IMR-90 (cell line): ENCODE data around the gene RAPH1. TPM values are rescaled to one million over a fixed set of nuclear protein-coding genes. Genes with fewer than 3 reads are reported as not detected.

Experiments
- ATAC-seq: fragments of 200-7000 bp; cut with Tn5 transposase; 2 replicates; pipeline ENCODE4 v1.9.1; 2020; ENCODE audit warnings: low read depth, mild to moderate bottlenecking, moderate library complexity
- BruUV-seq: library from RNA; stranded (reverse); fragments of 400-500 nt; replicated peaks from 2 replicates; lab custom pipeline; 2021; lab: Mats Ljungman, UMichigan
- CTCF ChIA-PET: fragments of 300-600 bp; formaldehyde crosslinking; extraction: SDS; loops from one replicate; lab custom pipeline; 2021; ENCODE audit warnings: antibody characterized with exemption; lab: Yijun Ruan, JAX
- POLR2A ChIA-PET: fragments of 300-600 bp; sonication (Branson Sonifier 250); formaldehyde crosslinking; loops from one replicate; lab custom pipeline; 2022; ENCODE audit warnings: antibody characterized with exemption; ENCODE audit not compliant: unreplicated experiment; lab: Charles Lee
- DNase-seq: peaks from one replicate; pipeline ENCODE4 v3.0.0; 2013
- H2AFZ ChIP-seq: replicated peaks from 2 replicates; pipeline ENCODE3; 2013; ENCODE audit warnings: low read length, mild to moderate bottlenecking; ENCODE audit not compliant: poor library complexity
- H2AK5ac ChIP-seq: 2 replicates; pipeline ENCODE4 v1.6.1; 2013; ENCODE audit warnings: low read depth, low read length, inconsistent platforms
- H2AK9ac ChIP-seq: replicated peaks from 2 replicates; pipeline ENCODE3; 2013; ENCODE audit warnings: mild to moderate bottlenecking, low read depth, low read length, moderate library complexity; ENCODE audit not compliant: poor library complexity
- H2BK120ac ChIP-seq: 2 replicates; pipeline ENCODE4 v1.6.1; 2013; ENCODE audit warnings: low read depth, low read length, inconsistent platforms
- H2BK15ac ChIP-seq: 3 replicates; pipeline ENCODE4 v1.6.1; 2013; ENCODE audit warnings: low read depth, low read length, inconsistent platforms
- H2BK20ac ChIP-seq: 2 replicates; pipeline ENCODE4 v1.6.1; 2013; ENCODE audit warnings: low read depth, mild to moderate bottlenecking, inconsistent platforms, low read length, moderate library complexity
- H2BK5ac ChIP-seq: 2 replicates; pipeline ENCODE4 v1.6.1; 2013; ENCODE audit warnings: mild to moderate bottlenecking, low read depth, low read length, inconsistent platforms; ENCODE audit not compliant: poor library complexity, severe bottlenecking
- H3K14ac ChIP-seq: replicated peaks from 2 replicates; pipeline ENCODE4 v1.6.1; 2013; ENCODE audit warnings: low read depth, low read length, inconsistent platforms
- H3K18ac ChIP-seq: 2 replicates; pipeline ENCODE4 v1.6.1; 2013; ENCODE audit warnings: low read depth, low read length, control low read depth
- H3K23ac ChIP-seq: 2 replicates; pipeline ENCODE4 v1.6.1; 2013; ENCODE audit warnings: low read depth, low read length, inconsistent platforms
- H3K27ac ChIP-seq: 2 replicates; pipeline ENCODE4 v1.5.1; 2013; ENCODE audit warnings: mild to moderate bottlenecking, control low read depth, low read length; ENCODE audit not compliant: insufficient read depth
- H3K27me3 ChIP-seq: 2 replicates; pipeline ENCODE4 v1.6.1; 2013; ENCODE audit warnings: low read length; ENCODE audit not compliant: control insufficient read depth, insufficient read depth
- H3K36me3 ChIP-seq: 2 replicates; pipeline ENCODE4 v1.6.1; 2013; ENCODE audit warnings: low read length, mixed read lengths; ENCODE audit not compliant: control insufficient read depth, insufficient read depth
- H3K4ac ChIP-seq: 2 replicates; pipeline ENCODE4 v1.6.1; 2013; ENCODE audit warnings: low read depth, low read length, inconsistent platforms
- H3K4me1 ChIP-seq: 2 replicates; pipeline ENCODE4 v1.6.1; 2013; ENCODE audit warnings: low read length, mixed read lengths; ENCODE audit not compliant: control insufficient read depth, insufficient read depth
- H3K4me2 ChIP-seq: 2 replicates; pipeline ENCODE4 v1.6.1; 2013; ENCODE audit warnings: low read depth, mild to moderate bottlenecking, control low read depth, low read length, moderate library complexity
- H3K4me3 ChIP-seq: 2 replicates; pipeline ENCODE4 v1.5.1; 2013; ENCODE audit warnings: low read depth, mild to moderate bottlenecking, control low read depth, low read length, moderate library complexity; ENCODE audit not compliant: insufficient read depth
- H3K56ac ChIP-seq: 2 replicates; pipeline ENCODE4 v1.6.1; 2013; ENCODE audit warnings: low read length, inconsistent platforms; ENCODE audit not compliant: insufficient read depth; ENCODE audit errors: extremely low read depth
- H3K79me1 ChIP-seq, 2 experiments: 2 replicates each; pipeline ENCODE4 v1.6.1; 2013; ENCODE audit warnings: low read length in 2 of 2, inconsistent platforms in 1 of 2, low read depth in 1 of 2
- H3K9ac ChIP-seq: 2 replicates; pipeline ENCODE4 v1.6.1; 2013; ENCODE audit warnings: low read depth, low read length, control low read depth
- H3K9me1 ChIP-seq: 2 replicates; pipeline ENCODE4 v1.6.1; 2013; ENCODE audit warnings: low read length, inconsistent platforms; ENCODE audit not compliant: insufficient read depth
- H3K9me3 ChIP-seq: 2 replicates; pipeline ENCODE4 v1.6.1; 2013; ENCODE audit warnings: low read length; ENCODE audit not compliant: control insufficient read depth, insufficient read depth
- H4K20me1 ChIP-seq: 2 replicates; pipeline ENCODE4 v1.6.1; 2013; ENCODE audit warnings: low read length, inconsistent platforms; ENCODE audit not compliant: insufficient read depth
- H4K5ac ChIP-seq: 2 replicates; pipeline ENCODE4 v1.6.1; 2013; ENCODE audit warnings: mild to moderate bottlenecking, low read depth, low read length, control low read depth
- H4K8ac ChIP-seq, 2 experiments: 2 replicates each; pipeline ENCODE4 v1.6.1; 2013; ENCODE audit warnings: low read depth in 2 of 2, low read length in 2 of 2, control low read depth in 1 of 2, inconsistent platforms in 1 of 2
- H4K91ac ChIP-seq: 2 replicates; pipeline ENCODE4 v1.6.1; 2013; ENCODE audit warnings: low read depth, low read length, inconsistent platforms; ENCODE audit not compliant: insufficient read depth
- BHLHE40 ChIP-seq: fragments of 150-350 bp; IDR thresholded peaks from 2 replicates; pipeline ENCODE4 v1.6.1; 2016; ENCODE audit warnings: mild to moderate bottlenecking, low read depth, low read length
- CHD1 ChIP-seq: IDR thresholded peaks from 2 replicates; pipeline ENCODE4 v1.6.1; 2012; ENCODE audit warnings: low read depth, low read length, improper control_type of control experiment
- FOS ChIP-seq: fragments of 150-350 bp; IDR thresholded peaks from 2 replicates; pipeline ENCODE4 v1.6.1; 2016; ENCODE audit warnings: low read depth, low read length
- MAZ ChIP-seq: IDR thresholded peaks from 2 replicates; pipeline ENCODE4 v1.6.1; 2012; ENCODE audit warnings: low read depth, mild to moderate bottlenecking, low read length, improper control_type of control experiment, moderate library complexity, borderline replicate concordance
- MXI1 ChIP-seq: IDR thresholded peaks from 2 replicates; pipeline ENCODE4 v1.6.1; 2012; ENCODE audit warnings: low read depth, mild to moderate bottlenecking, low read length, moderate library complexity, borderline replicate concordance
- NFE2L2 ChIP-seq: fragments of 150-350 bp; IDR thresholded peaks from 2 replicates; pipeline ENCODE4 v1.6.1; 2016; ENCODE audit warnings: low read depth, mild to moderate bottlenecking, low read length
- POLR2A ChIP-seq: IDR thresholded peaks from 2 replicates; pipeline ENCODE4 v1.6.1; 2012; ENCODE audit warnings: mild to moderate bottlenecking, low read depth, low read length
- RCOR1 ChIP-seq: IDR thresholded peaks from 2 replicates; pipeline ENCODE4 v1.6.1; 2012; ENCODE audit warnings: mild to moderate bottlenecking, low read length, improper control_type of control experiment; ENCODE audit not compliant: insufficient replicate concordance
- SMC3 ChIP-seq: fragments of 150-350 bp; IDR thresholded peaks from 2 replicates; pipeline ENCODE4 v1.6.1; 2016; ENCODE audit warnings: low read depth, mild to moderate bottlenecking, antibody characterized with exemption, low read length, moderate library complexity
- WGBS, 2 experiments: methylation state at CpG; one replicate each; pipeline versions ENCODE4 v1.1.5 to v1.1.7; 2013; ENCODE audit warnings: missing lambda C conversion rate in 2 of 2; ENCODE audit not compliant: insufficient read length in 1 of 2; ENCODE audit errors: extremely low coverage in 2 of 2; 5-methylcytosine and 5-hydroxymethylcytosine counted together
- dilution Hi-C: fragments of 300-500 bp; cut with HindIII; formaldehyde crosslinking; loops from one replicate; pipeline ENCODE4 v1.14.3; 2018; ENCODE audit warnings: low sequenced_read_pairs; ENCODE audit not compliant: unreplicated experiment
- in situ Hi-C: fragments of 300-500 bp; cut with MboI; formaldehyde crosslinking; loops from 3 replicates; pipeline ENCODE4 v1.14.3; 2019; ENCODE audit warnings: low sequenced_read_pairs, inconsistent platforms, mixed read lengths
- intact Hi-C: fragments of 100-400 bp; cut with micrococcal nuclease; formaldehyde crosslinking; loops from 2 replicates; pipeline ENCODE4 v1.10.0; 2022
- polyA plus RNA-seq, 3 experiments: library from polyadenylated mRNA; depleted of rRNA; stranded (reverse); fragments of >200 nt; gene quantifications; 2 replicates each; pipeline ENCODE4 v1.2.3, GENCODE V29; 2012; ENCODE audit warnings: low replicate concordance in 1 of 3
- total RNA-seq: library from RNA; depleted of rRNA; stranded (reverse); fragments of >200 nt; gene quantifications from 2 replicates; pipeline ENCODE4 v1.2.3, GENCODE V29; 2012
- TF ChIP-seq, protein P1 (sequence below): fragments of 150-350 bp; IDR thresholded peaks from 2 replicates; pipeline ENCODE4 v1.6.1; 2017; ENCODE audit warnings: mild to moderate bottlenecking, antibody characterized with exemption, low read length, low read depth
- TF ChIP-seq, protein P2 (sequence below): fragments of 150-350 bp; IDR thresholded peaks from 2 replicates; pipeline ENCODE4 v1.6.1; 2016; ENCODE audit warnings: low read depth, mild to moderate bottlenecking, low read length, moderate library complexity, borderline replicate concordance
- TF ChIP-seq, protein P3 (sequence below): conservative IDR thresholded peaks from 2 replicates; pipeline ENCODE4 v1.5.1; 2012; ENCODE audit warnings: mild to moderate bottlenecking, low read depth, low read length, improper control_type of control experiment

RAPH1 gene
- total and polyA plus RNA-seq, 2 of the 4 experiments (the other 2 are of a cell fraction): 7.5 to 15.1 TPM

DNA sequence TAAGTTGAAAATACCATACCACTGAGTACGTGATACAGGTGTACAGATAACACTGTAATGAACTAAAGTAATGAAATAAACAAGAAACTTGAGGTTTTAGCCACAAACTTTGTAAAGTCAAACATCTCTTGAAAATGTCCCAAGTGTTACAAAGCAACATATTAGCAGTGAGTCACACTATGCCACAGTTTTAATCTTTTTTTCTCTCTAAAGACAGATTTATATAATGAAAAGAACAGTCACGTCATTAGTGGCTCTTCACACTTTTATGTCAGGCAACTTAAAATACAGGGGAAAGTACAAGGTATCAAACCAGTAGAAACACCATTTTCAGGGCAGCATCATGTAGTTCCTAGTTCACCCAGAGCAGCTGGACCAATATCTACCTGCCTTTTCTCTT is 42.1 kb downstream of the RAPH1 start:
- CTCF ChIA-PET: no interaction called here
- intact Hi-C loops: no loop called here
- in situ Hi-C loops: loop anchor here (5.0 kb wide), 1 partner anchor 319 kb away; no protein-coding TSS in a partner anchor

More for the DNA sequence above, 42.1 kb downstream of the RAPH1 start:
- no peak overlapping the region for H3K23ac ChIP-seq
- H3K9me3 ChIP-seq: no peaks in the 10 kb centered on the region
- no peak overlapping the region for H3K14ac ChIP-seq
- no peak overlapping the region for H3K27ac ChIP-seq
- peaks cover 13 to 37% of the 10 kb centered on the region in 2 experiments for H3K79me1 ChIP-seq
- H4K91ac ChIP-seq: no peak overlapping the region
- no CpG with 5 or more reads among the region's 2 CpGs for WGBS, 2 experiments
- no peak overlapping the region for H4K8ac ChIP-seq
- H2AK5ac ChIP-seq: no peak overlapping the region
- H3K27me3 ChIP-seq: no peaks in the 10 kb centered on the region
- no peak overlapping the region for H2BK20ac ChIP-seq
- peaks cover 5% of the 10 kb centered on the region; the same call in 1 of the 2 replicates for H3K9me1 ChIP-seq
- no peak overlapping the region for H2AK9ac ChIP-seq
- no peak overlapping the region for H2AFZ ChIP-seq
- no peak overlapping the region for H4K5ac ChIP-seq
- H3K4me3 ChIP-seq: no peak overlapping the region
- TF ChIP-seq FOS (no peak), BHLHE40 (no peak), NFE2L2 (no peak), MAZ (no peak), POLR2A (no peak), RCOR1 (no peak), SMC3 (no peak), CHD1 (no peak), MXI1 (no peak)
- TF ChIP-seq, protein P1, sequence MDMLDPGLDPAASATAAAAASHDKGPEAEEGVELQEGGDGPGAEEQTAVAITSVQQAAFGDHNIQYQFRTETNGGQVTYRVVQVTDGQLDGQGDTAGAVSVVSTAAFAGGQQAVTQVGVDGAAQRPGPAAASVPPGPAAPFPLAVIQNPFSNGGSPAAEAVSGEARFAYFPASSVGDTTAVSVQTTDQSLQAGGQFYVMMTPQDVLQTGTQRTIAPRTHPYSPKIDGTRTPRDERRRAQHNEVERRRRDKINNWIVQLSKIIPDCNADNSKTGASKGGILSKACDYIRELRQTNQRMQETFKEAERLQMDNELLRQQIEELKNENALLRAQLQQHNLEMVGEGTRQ: no peak
- TF ChIP-seq, protein P2, sequence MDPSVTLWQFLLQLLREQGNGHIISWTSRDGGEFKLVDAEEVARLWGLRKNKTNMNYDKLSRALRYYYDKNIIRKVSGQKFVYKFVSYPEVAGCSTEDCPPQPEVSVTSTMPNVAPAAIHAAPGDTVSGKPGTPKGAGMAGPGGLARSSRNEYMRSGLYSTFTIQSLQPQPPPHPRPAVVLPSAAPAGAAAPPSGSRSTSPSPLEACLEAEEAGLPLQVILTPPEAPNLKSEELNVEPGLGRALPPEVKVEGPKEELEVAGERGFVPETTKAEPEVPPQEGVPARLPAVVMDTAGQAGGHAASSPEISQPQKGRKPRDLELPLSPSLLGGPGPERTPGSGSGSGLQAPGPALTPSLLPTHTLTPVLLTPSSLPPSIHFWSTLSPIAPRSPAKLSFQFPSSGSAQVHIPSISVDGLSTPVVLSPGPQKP: no peak
- TF ChIP-seq, protein P3, sequence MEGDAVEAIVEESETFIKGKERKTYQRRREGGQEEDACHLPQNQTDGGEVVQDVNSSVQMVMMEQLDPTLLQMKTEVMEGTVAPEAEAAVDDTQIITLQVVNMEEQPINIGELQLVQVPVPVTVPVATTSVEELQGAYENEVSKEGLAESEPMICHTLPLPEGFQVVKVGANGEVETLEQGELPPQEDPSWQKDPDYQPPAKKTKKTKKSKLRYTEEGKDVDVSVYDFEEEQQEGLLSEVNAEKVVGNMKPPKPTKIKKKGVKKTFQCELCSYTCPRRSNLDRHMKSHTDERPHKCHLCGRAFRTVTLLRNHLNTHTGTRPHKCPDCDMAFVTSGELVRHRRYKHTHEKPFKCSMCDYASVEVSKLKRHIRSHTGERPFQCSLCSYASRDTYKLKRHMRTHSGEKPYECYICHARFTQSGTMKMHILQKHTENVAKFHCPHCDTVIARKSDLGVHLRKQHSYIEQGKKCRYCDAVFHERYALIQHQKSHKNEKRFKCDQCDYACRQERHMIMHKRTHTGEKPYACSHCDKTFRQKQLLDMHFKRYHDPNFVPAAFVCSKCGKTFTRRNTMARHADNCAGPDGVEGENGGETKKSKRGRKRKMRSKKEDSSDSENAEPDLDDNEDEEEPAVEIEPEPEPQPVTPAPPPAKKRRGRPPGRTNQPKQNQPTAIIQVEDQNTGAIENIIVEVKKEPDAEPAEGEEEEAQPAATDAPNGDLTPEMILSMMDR: no peak
- no peak overlapping the region for H3K4ac ChIP-seq
- H3K4me2 ChIP-seq: no peak overlapping the region
- no peak overlapping the region for H3K18ac ChIP-seq
- no peak overlapping the region for H3K56ac ChIP-seq
- peak; percentile 32 for DNase-seq
- H4K20me1 ChIP-seq: peaks cover 7% of the 10 kb centered on the region; the same call in 1 of the 2 replicates
- H3K9ac ChIP-seq: no peak overlapping the region
- H2BK15ac ChIP-seq: no peak overlapping the region
- H2BK120ac ChIP-seq: no peak overlapping the region
- POLR2A ChIA-PET: no interaction called here
- peaks cover 7% of the 10 kb centered on the region for H3K36me3 ChIP-seq
- no peak overlapping the region for H2BK5ac ChIP-seq
- dilution Hi-C loops: no loop called here
- peak; percentile 37 for ATAC-seq
- peaks cover 2% of the 10 kb centered on the region for H3K4me1 ChIP-seq
- no TSS peak for BruUV-seq
